Measurements from ENCODE around the gene ZNF268.

ZNF268 gene

DNA sequence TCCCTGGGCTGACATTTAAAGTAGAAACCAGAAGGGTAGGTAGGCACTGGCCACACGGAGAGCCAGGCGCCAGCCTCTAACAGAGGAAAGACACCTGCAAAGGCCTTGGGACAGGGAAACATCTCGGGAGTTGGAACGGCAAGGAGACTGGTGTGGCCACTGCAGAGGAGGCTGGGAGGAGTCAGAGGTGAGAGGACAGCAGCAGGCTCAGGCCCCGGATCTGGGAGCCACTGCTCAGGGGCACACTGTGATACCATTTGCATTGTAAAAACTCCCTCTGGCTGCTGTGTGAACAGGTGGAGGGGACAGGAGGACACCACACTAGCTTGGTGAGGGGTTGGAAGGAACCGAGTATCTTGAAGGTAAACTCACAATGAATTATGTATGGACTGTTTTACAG lies 51.7 kb downstream of the ZNF268 start:
- Histone ChIP-seq H2AFZ (ENCODE audit: low read length) (no peak overlapping the region), H3K27ac (ENCODE audit: low read depth, low read length, poor library complexity, severe bottlenecking) (no peak overlapping the region), H3K36me3 (ENCODE audit: insufficient read depth, low read length) (no peaks in the 10 kb centered on the region), H3K4me1 (ENCODE audit: insufficient read depth, low read length, severe bottlenecking) (no peaks in the 10 kb centered on the region), H3K9ac (ENCODE audit: low read length) (no peak overlapping the region), H3K9me2 (ENCODE audit: low read depth, low read length) (no peaks in the 10 kb centered on the region), H3K4me2 (ENCODE audit: low read length) (no peak overlapping the region), H3F3A (ENCODE audit: insufficient read depth, low read length) (no peaks in the 10 kb centered on the region), H3K9me3 (ENCODE audit: low read length) (no peaks in the 10 kb centered on the region), H4K20me1 (ENCODE audit: insufficient read depth, low read length) (no peaks in the 10 kb centered on the region), H3K79me2 (ENCODE audit: insufficient read depth, low read length) (no peaks in the 10 kb centered on the region), H3K4me3 (ENCODE audit: low read depth, low read length, poor library complexity, severe bottlenecking) (no peak overlapping the region), H3K27me3 (ENCODE audit: insufficient read depth, low read length) (no peaks in the 10 kb centered on the region)
- TF ChIP-seq, protein P1, sequence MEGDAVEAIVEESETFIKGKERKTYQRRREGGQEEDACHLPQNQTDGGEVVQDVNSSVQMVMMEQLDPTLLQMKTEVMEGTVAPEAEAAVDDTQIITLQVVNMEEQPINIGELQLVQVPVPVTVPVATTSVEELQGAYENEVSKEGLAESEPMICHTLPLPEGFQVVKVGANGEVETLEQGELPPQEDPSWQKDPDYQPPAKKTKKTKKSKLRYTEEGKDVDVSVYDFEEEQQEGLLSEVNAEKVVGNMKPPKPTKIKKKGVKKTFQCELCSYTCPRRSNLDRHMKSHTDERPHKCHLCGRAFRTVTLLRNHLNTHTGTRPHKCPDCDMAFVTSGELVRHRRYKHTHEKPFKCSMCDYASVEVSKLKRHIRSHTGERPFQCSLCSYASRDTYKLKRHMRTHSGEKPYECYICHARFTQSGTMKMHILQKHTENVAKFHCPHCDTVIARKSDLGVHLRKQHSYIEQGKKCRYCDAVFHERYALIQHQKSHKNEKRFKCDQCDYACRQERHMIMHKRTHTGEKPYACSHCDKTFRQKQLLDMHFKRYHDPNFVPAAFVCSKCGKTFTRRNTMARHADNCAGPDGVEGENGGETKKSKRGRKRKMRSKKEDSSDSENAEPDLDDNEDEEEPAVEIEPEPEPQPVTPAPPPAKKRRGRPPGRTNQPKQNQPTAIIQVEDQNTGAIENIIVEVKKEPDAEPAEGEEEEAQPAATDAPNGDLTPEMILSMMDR (IDR thresholded peaks at IDR 0.05; ENCODE audit: low read length), result no peak
- TF ChIP-seq EZH2 (IDR thresholded peaks at IDR 0.05; ENCODE audit: borderline replicate concordance, low read length), result no peak

DNA sequence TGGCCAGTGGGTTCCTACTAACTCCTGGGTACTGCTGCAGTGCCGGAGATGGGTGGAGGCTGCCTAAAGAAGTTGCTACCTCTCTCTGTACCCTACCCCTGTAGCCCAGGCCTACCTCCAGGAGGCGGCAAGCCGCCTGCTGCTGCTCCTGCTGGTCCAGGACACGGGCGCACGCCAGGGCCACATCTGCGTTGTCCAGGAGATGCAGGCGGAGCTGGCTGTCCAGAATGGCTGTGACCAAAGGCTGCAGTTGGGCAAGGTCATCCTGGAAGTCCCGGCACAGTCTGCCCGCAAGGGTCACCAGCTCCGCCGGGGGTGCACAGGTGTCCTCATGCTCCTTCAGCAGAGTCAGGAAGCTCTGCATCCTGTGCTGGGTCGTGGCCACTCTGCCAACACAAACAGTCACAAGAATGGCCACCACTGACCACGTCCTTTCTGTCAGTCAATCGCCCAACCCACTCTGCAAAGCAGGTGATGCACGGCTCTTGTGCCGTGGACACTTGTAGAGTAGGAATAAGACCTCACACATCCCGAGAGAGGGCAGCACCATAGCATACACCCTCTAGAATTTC lies 52.8 kb downstream of the ZNF268 start:
- Histone ChIP-seq H3K4me3 (ENCODE audit: low read depth, low read length, poor library complexity, severe bottlenecking) (no peak overlapping the region), H4K20me1 (ENCODE audit: insufficient read depth, low read length) (no peaks in the 10 kb centered on the region), H3K36me3 (ENCODE audit: insufficient read depth, low read length) (no peaks in the 10 kb centered on the region), H3K27me3 (ENCODE audit: insufficient read depth, low read length) (no peaks in the 10 kb centered on the region), H3K9ac (ENCODE audit: low read length) (no peak overlapping the region), H3K9me2 (ENCODE audit: low read depth, low read length) (no peaks in the 10 kb centered on the region), H3K27ac (ENCODE audit: low read depth, low read length, poor library complexity, severe bottlenecking) (no peak overlapping the region), H3K9me3 (ENCODE audit: low read length) (no peaks in the 10 kb centered on the region), H2AFZ (ENCODE audit: low read length) (no peak overlapping the region), H3K4me1 (ENCODE audit: insufficient read depth, low read length, severe bottlenecking) (no peaks in the 10 kb centered on the region), H3K4me2 (ENCODE audit: low read length) (no peak overlapping the region), H3F3A (ENCODE audit: insufficient read depth, low read length) (no peaks in the 10 kb centered on the region), H3K79me2 (ENCODE audit: insufficient read depth, low read length) (no peaks in the 10 kb centered on the region)
- TF ChIP-seq EZH2 (IDR thresholded peaks at IDR 0.05; ENCODE audit: borderline replicate concordance, low read length), result no peak
- TF ChIP-seq, protein P1 (IDR thresholded peaks at IDR 0.05; ENCODE audit: low read length), result no peak

DNA sequence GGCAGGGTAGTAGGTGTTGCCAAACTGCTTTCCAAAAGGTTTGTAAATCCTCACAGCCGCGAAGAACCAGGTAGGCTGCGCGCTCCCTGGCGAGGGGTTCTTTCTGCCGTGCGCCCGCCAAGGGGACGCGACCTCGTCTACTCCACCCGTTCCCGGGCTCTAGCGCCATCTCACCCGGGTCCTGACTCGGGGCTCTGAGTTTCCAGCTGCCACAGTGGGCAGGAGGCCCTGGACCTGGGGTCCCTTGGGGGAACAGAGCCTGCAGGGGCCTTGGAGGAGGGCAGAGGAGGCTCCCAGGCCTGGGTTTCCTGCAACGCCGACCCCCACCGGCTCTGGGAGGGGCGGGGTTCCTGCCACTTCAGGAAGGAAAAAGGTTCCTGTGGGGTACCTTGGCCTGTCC lies 53.7 kb downstream of the ZNF268 start:
- H3F3A ChIP-seq (ENCODE audit: insufficient read depth, low read length), result no peaks in the 10 kb centered on the region
- no peaks in the 10 kb centered on the region for H3K79me2 ChIP-seq (ENCODE audit: insufficient read depth, low read length)
- no peaks in the 10 kb centered on the region for H4K20me1 ChIP-seq (ENCODE audit: insufficient read depth, low read length)
- H3K36me3 ChIP-seq (ENCODE audit: insufficient read depth, low read length), result no peaks in the 10 kb centered on the region
- no peak overlapping the region for H3K4me3 ChIP-seq (ENCODE audit: low read depth, low read length, poor library complexity, severe bottlenecking)
- H3K9me3 ChIP-seq (ENCODE audit: low read length), result 0 out of 2 replicates have a peak, but pooled peaks cover 4% of the 10 kb centered on the region
- no peak overlapping the region for H2AFZ ChIP-seq (ENCODE audit: low read length)
- no peaks in the 10 kb centered on the region for H3K27me3 ChIP-seq (ENCODE audit: insufficient read depth, low read length)
- TF ChIP-seq EZH2 (IDR thresholded peaks at IDR 0.05; ENCODE audit: borderline replicate concordance, low read length), result no peak
- TF ChIP-seq, protein P1 (IDR thresholded peaks at IDR 0.05; ENCODE audit: low read length), result no peak
- no peak overlapping the region for H3K9ac ChIP-seq (ENCODE audit: low read length)
- H3K4me2 ChIP-seq (ENCODE audit: low read length), result no peak overlapping the region
- no peaks in the 10 kb centered on the region for H3K4me1 ChIP-seq (ENCODE audit: insufficient read depth, low read length, severe bottlenecking)
- no peaks in the 10 kb centered on the region for H3K9me2 ChIP-seq (ENCODE audit: low read depth, low read length)
- H3K27ac ChIP-seq (ENCODE audit: low read depth, low read length, poor library complexity, severe bottlenecking), result no peak overlapping the region
